Natural killer cell (primary cell): ENCODE measurements around the gene PLEKHJ1. TPM values are rescaled to one million over a fixed set of nuclear protein-coding genes. Genes with fewer than 3 reads are reported as not detected.

ENCODE experiments used
- ATAC-seq, 3 donors: fragments of 150-1000 bp in 2 of 3; fragments of 200-7000 bp in 1 of 3; cut with Tn5 transposase; 1 replicate in 1 of 3; 2 replicates in 2 of 3; pipeline ENCODE4 v1.10.0; 2021; ENCODE audit warnings: mild to moderate bottlenecking in 2 of 3, moderate library complexity in 2 of 3
- DNase-seq, 2 donors: peaks; one replicate each; pipeline versions ENCODE4 v3.0.0 to v3.0.0-alpha.2; 2013 to 2021; ENCODE audit warnings: mixed read lengths in 1 of 2
- H3K27ac ChIP-seq: one replicate; pipeline ENCODE4 v1.5.1; 2013; ENCODE audit warnings: mild to moderate bottlenecking, low read length
- H3K27me3 ChIP-seq: one replicate; pipeline ENCODE4 v1.6.1; 2013; ENCODE audit warnings: low read length; ENCODE audit not compliant: control insufficient read depth, insufficient read depth
- H3K36me3 ChIP-seq: one replicate; pipeline ENCODE4 v1.6.1; 2013; ENCODE audit warnings: low read length; ENCODE audit not compliant: control insufficient read depth, insufficient read depth
- H3K4me1 ChIP-seq: one replicate; pipeline ENCODE4 v1.6.1; 2013; ENCODE audit warnings: low read length; ENCODE audit not compliant: control insufficient read depth, insufficient read depth
- H3K4me3 ChIP-seq: one replicate; pipeline ENCODE4 v1.5.1; 2013; ENCODE audit warnings: low read length
- H3K9me3 ChIP-seq: one replicate; pipeline ENCODE4 v1.6.1; 2013; ENCODE audit warnings: low read length; ENCODE audit not compliant: control insufficient read depth, insufficient read depth
- H3K27ac Mint-ChIP-seq, 2 donors: one replicate each; pipeline ENCODE4 v1.8.0; 2022; ENCODE audit warnings: mild to moderate bottlenecking in 2 of 2, mixed read lengths in 2 of 2, moderate library complexity in 1 of 2
- H3K27me3 Mint-ChIP-seq, 2 donors: one replicate each; pipeline ENCODE4 v1.8.0; 2022; ENCODE audit warnings: low read depth in 2 of 2, mixed read lengths in 2 of 2
- H3K36me3 Mint-ChIP-seq: one replicate; pipeline ENCODE4 v1.8.0; 2022; ENCODE audit warnings: mixed read lengths
- H3K4me1 Mint-ChIP-seq, 2 donors: one replicate each; pipeline ENCODE4 v1.8.0; 2022; ENCODE audit warnings: mixed read lengths in 2 of 2
- H3K4me3 Mint-ChIP-seq: one replicate; pipeline ENCODE4 v1.8.0; 2022; ENCODE audit warnings: mild to moderate bottlenecking, moderate library complexity, mixed read lengths
- H3K9me3 Mint-ChIP-seq, 2 donors: one replicate each; pipeline ENCODE4 v1.8.0; 2022; ENCODE audit warnings: mixed read lengths in 2 of 2
- CTCF ChIP-seq: fragments of 200-600 bp; IDR thresholded peaks from one replicate; pipeline ENCODE4 v1.8.0; 2022; ENCODE audit warnings: antibody characterized with exemption
- WGBS: methylation state at CpG from one replicate; pipeline ENCODE4 v1.1.7; 2013; ENCODE audit warnings: missing lambda C conversion rate; ENCODE audit not compliant: insufficient coverage; 5-methylcytosine and 5-hydroxymethylcytosine counted together
- intact Hi-C: fragments of 100-400 bp; cut with micrococcal nuclease; formaldehyde crosslinking; loops from one replicate; pipeline ENCODE4 v1.14.2; 2022
- total RNA-seq, 4 donors: library from RNA; stranded (reverse); fragments of 120-200 nt in 1 of 4; gene quantifications; one replicate each; pipeline versions ENCODE4 v1.2.3 to v1.2.4, GENCODE V29; 2013 to 2022

Gene PLEKHJ1
- total RNA-seq, 3 donors from 2014 or later (not counting 1 experiment from before 2014, with no cell fraction given), result 36.7 to 45.8 (median 44.7) TPM

GRCh38 chr19:2252797-2253105 lies 16.6 kb upstream of the PLEKHJ1 start:
- Mint-ChIP-seq H3K27ac (no peak overlapping the region), H3K27me3 (peaks cover 0 to 18% of the 10 kb centered on the region in 2 donors), H3K4me3 (peak overlapping the region; percentile 75), H3K9me3 (no peaks in the 10 kb centered on the region), H3K4me1 (peaks cover 0 to 17% of the 10 kb centered on the region in 2 donors), H3K36me3 (no peaks in the 10 kb centered on the region)
- Histone ChIP-seq H3K27me3 (peaks cover 31% of the 10 kb centered on the region), H3K9me3 (no peaks in the 10 kb centered on the region), H3K36me3 (peaks cover 5% of the 10 kb centered on the region), H3K4me1 (peaks cover 44% of the 10 kb centered on the region), H3K4me3 (peak overlapping the region; percentile 26), H3K27ac (no peak overlapping the region)
- ATAC-seq (peak in 1 of 3 donors; percentile 7), DNase-seq (peak in 1 of 2 donors; percentile 31)
- TF ChIP-seq CTCF, result peak; percentile 3
- intact Hi-C loops, result no loop called here
- 5% methylated on average over 18 of the region's 18 CpGs for WGBS

GRCh38 chr19:2252055-2252796 lies 16.1 kb upstream of the PLEKHJ1 start:
- TF ChIP-seq CTCF, result no peak
- WGBS, result 6% methylated on average over 74 of the region's 74 CpGs
- DNase-seq (peak in 1 of 2 donors; percentile 32), ATAC-seq (no peak)
- intact Hi-C loops, result no loop called here
- Histone ChIP-seq H3K9me3 (no peaks in the 10 kb centered on the region), H3K27ac (no peak overlapping the region), H3K27me3 (peaks cover 31% of the 10 kb centered on the region), H3K36me3 (peaks cover 7% of the 10 kb centered on the region), H3K4me3 (peak overlapping the region; percentile 26), H3K4me1 (peaks cover 39% of the 10 kb centered on the region)
- H3K4me1 Mint-ChIP-seq, result peaks cover 0 to 17% of the 10 kb centered on the region in 2 donors
- no peaks in the 10 kb centered on the region for H3K9me3 Mint-ChIP-seq
- H3K27me3 Mint-ChIP-seq, result peaks cover 0 to 18% of the 10 kb centered on the region in 2 donors
- peak overlapping the region; percentile 74 for H3K4me3 Mint-ChIP-seq
- no peaks in the 10 kb centered on the region for H3K36me3 Mint-ChIP-seq
- H3K27ac Mint-ChIP-seq, result no peak overlapping the region

- Mint-ChIP-seq H3K27me3 (peaks cover 0 to 18% of the 10 kb centered on the region in 2 donors), H3K9me3 (no peaks in the 10 kb centered on the region), H3K27ac (no peak overlapping the region), H3K4me1 (peaks cover 0 to 17% of the 10 kb centered on the region in 2 donors), H3K4me3 (peak overlapping the region; percentile 69), H3K36me3 (no peaks in the 10 kb centered on the region)
- Histone ChIP-seq H3K4me3 (no peak overlapping the region), H3K9me3 (no peaks in the 10 kb centered on the region), H3K27ac (no peak overlapping the region), H3K27me3 (peaks cover 31% of the 10 kb centered on the region), H3K4me1 (peaks cover 35% of the 10 kb centered on the region), H3K36me3 (peaks cover 15% of the 10 kb centered on the region)
- ATAC-seq (peak in 2 of 3 donors; percentile 23 to 27), DNase-seq (peak in 1 of 2 donors; percentile 54)
- no peak for TF ChIP-seq CTCF
- WGBS, result 6% methylated on average over 125 of the region's 125 CpGs
- intact Hi-C loops, result no loop called here
Measured at GRCh38 chr19:2251106-2252054, 15.3 kb upstream of the PLEKHJ1 start.
